K562 (cell line): Measurements from ENCODE around the gene ATP2A1. TPM values are rescaled to one million over a fixed set of nuclear protein-coding genes. Genes with fewer than 3 reads are reported as not detected.
A peak's percentile ranks its signal among the peaks of the same experiment; 100 is the strongest.

Experiments used
- ARID1B ChIP-seq: fragments of 450-650 bp; IDR thresholded peaks from 2 replicates; pipeline ENCODE4 v1.6.1; 2016; ENCODE audit warnings: antibody characterized with exemption, mild to moderate bottlenecking, inconsistent platforms
- BDP1 ChIP-seq: IDR thresholded peaks from 3 replicates; pipeline ENCODE4 v1.6.1; 2011; ENCODE audit not compliant: insufficient read length, insufficient read depth
- ELK3 ChIP-seq: fragments of 450-650 bp; formaldehyde crosslinking; IDR thresholded peaks from 2 replicates; pipeline ENCODE4 v1.4.0; 2020; ENCODE audit warnings: mild to moderate bottlenecking
- GABPA ChIP-seq: fragments of 200-800 bp; sonication (Bioruptor generic); conservative IDR thresholded peaks from 2 replicates; pipeline ENCODE4 v1.6.1; 2016; ENCODE audit warnings: low read depth, missing genetic modification characterization, missing compliant biosample characterization
- GTF2B ChIP-seq: IDR thresholded peaks from 2 replicates; pipeline ENCODE4 v1.6.1; 2011; ENCODE audit not compliant: insufficient read length; ENCODE audit errors: extremely low read depth
- HINFP ChIP-seq: fragments of 450-650 bp; conservative IDR thresholded peaks from 2 replicates; pipeline ENCODE4 v1.6.1; 2016; ENCODE audit warnings: missing genetic modification characterization, low read depth, mild to moderate bottlenecking, control low read depth, missing compliant biosample characterization
- ILK ChIP-seq: fragments of 450-650 bp; IDR thresholded peaks from 2 replicates; pipeline ENCODE4 v1.6.1; 2016; ENCODE audit warnings: missing genetic modification characterization, low read depth, mild to moderate bottlenecking, missing compliant biosample characterization, moderate library complexity, borderline replicate concordance
- LEF1 ChIP-seq: fragments of 450-650 bp; IDR thresholded peaks from 2 replicates; pipeline ENCODE4 v1.6.1; 2016; ENCODE audit warnings: mild to moderate bottlenecking
- PHF20 ChIP-seq: fragments of 450-650 bp; IDR thresholded peaks from 2 replicates; pipeline ENCODE4 v1.6.1; 2018; ENCODE audit not compliant: partially characterized antibody
- TFAM ChIP-seq: fragments of 250-450 bp; sonication (Bioruptor Pico); conservative IDR thresholded peaks from 2 replicates; pipeline ENCODE4 v1.5.0; 2021; ENCODE audit warnings: mild to moderate bottlenecking, moderate library complexity
- TGIF2 ChIP-seq: sonication (generic); formaldehyde crosslinking; IDR thresholded peaks from 2 replicates; pipeline ENCODE4 v1.8.1; 2022; ENCODE audit warnings: mild to moderate bottlenecking, missing genetic modification reagents, moderate library complexity
- ZBTB40 ChIP-seq, 2 experiments: fragments of 450-650 bp in 1 of 2; sonication (generic) in 1 of 2; formaldehyde crosslinking in 1 of 2; IDR thresholded peaks; 2 replicates each; pipeline versions ENCODE4 v1.7.1 to v1.9.0; 2016 to 2022; ENCODE audit warnings: inconsistent platforms in 1 of 2, mild to moderate bottlenecking in 1 of 2, missing genetic modification reagents in 1 of 2
- ZC3H8 ChIP-seq: fragments of 450-650 bp; IDR thresholded peaks from 2 replicates; pipeline ENCODE4 v1.6.1; 2017
- ZNF23 ChIP-seq: fragments of 250-450 bp; sonication (Bioruptor Pico); IDR thresholded peaks from 2 replicates; pipeline ENCODE4 v1.4.0; 2020; ENCODE audit warnings: mild to moderate bottlenecking
- ZNF316 ChIP-seq: fragments of 450-650 bp; IDR thresholded peaks from 2 replicates; pipeline ENCODE4 v1.6.1; 2016
- polyA plus RNA-seq, 8 experiments: library from polyadenylated mRNA; depleted of rRNA in 4 of 8; stranded (reverse) in 5 of 8; unstranded in 3 of 8; fragments of >200 nt; fragmentation: Nextera tagmentation in 2 of 8; fragmentation: Illumina TruSeq in 1 of 8; extraction: Ambion mirVana in 2 of 8; extraction: Trizol in 1 of 8; gene quantifications; 2 replicates each; pipeline versions ENCODE4 v1.2.1 to v1.2.3, GENCODE V29; 2011 to 2014; ENCODE audit warnings: inconsistent platforms in 1 of 8, missing spikeins in 1 of 8
- total RNA-seq, 7 experiments: library from RNA; depleted of rRNA in 6 of 7; stranded (reverse); fragments of >200 nt in 6 of 7; fragmentation: Illumina TruSeq in 2 of 7; extraction: Trizol in 2 of 7; gene quantifications; 2 replicates each; pipeline versions ENCODE4 v1.2.1 to v1.2.3, GENCODE V29; 2011 to 2021; ENCODE audit warnings: low replicate concordance in 1 of 7

Gene ATP2A1
- total and polyA plus RNA-seq, 9 of the 15 experiments (the other 6 are each of a cell fraction or from before 2014, with no cell fraction given) = 0.25 to 2.6 (median 0.65) TPM

- TF ChIP-seq ARID1B (peak; percentile 35; the same call in 1 of the 2 replicates), ILK (tag) (no peak), ZNF316 (0 out of 2 replicates have a peak, but pooled peaks have one; percentile 22), ZC3H8 (no peak), TFAM (no peak), LEF1 (no peak), ZBTB40 (IDR thresholded peaks at IDR 0.05) (no peak), ZBTB40 (CRISPR knock-in tag; IDR thresholded peaks at IDR 0.05) (no peak), PHF20 (no peak), HINFP (tag) (no peak), GABPA (tag) (no peak), ELK3 (CRISPR knock-in tag) (no peak), GTF2B (no peak), ZNF23 (CRISPR knock-in tag) (no peak), TGIF2 (CRISPR knock-in tag) (no peak), BDP1 (no peak)
Measured at GRCh38 chr16:28910086-28911031, 32.1 kb downstream of the ATP2A1 start (continued).
